PC-9 (cell line): ENCODE measurements around the gene NPFFR2. TPM values are rescaled to one million over a fixed set of nuclear protein-coding genes. Genes with fewer than 3 reads are reported as not detected.

Experiments
- BruUV-seq: library from RNA; stranded (reverse); fragments of 400-500 nt; replicated peaks from 2 replicates; lab custom pipeline; 2021; lab: Mats Ljungman, UMichigan
- CTCF ChIA-PET: fragments of 300-600 bp; sonication (Branson Sonifier 250); formaldehyde crosslinking; loops from one replicate; lab custom pipeline; 2022; ENCODE audit warnings: antibody characterized with exemption; lab: Charles Lee
- POLR2A ChIA-PET: fragments of 300-600 bp; sonication (Branson Sonifier 250); formaldehyde crosslinking; loops from one replicate; lab custom pipeline; 2022; ENCODE audit warnings: antibody characterized with exemption; ENCODE audit not compliant: unreplicated experiment; lab: Charles Lee
- DNase-seq, 2 experiments: peaks; one replicate each; pipeline versions ENCODE4 v3.0.0 to v3.0.0-alpha.2; 2015 to 2022; ENCODE audit warnings: mixed read lengths in 1 of 2
- H2AFZ ChIP-seq: fragments of 200-600 bp; sonication (generic); 2 replicates; pipeline ENCODE4 v1.8.1; 2017; ENCODE audit warnings: antibody characterized with exemption
- H3F3A ChIP-seq: fragments of 200-600 bp; sonication (generic); 2 replicates; pipeline ENCODE4 v1.8.1; 2017; ENCODE audit warnings: antibody characterized with exemption, mild to moderate bottlenecking, low read depth; ENCODE audit not compliant: insufficient read depth
- H3K27ac ChIP-seq: fragments of 200-600 bp; sonication (generic); 2 replicates; pipeline ENCODE4 v1.6.1; 2016; ENCODE audit warnings: mixed run types
- H3K27me3 ChIP-seq: fragments of 200-600 bp; sonication (generic); 2 replicates; pipeline ENCODE4 v1.6.1; 2016; ENCODE audit warnings: low read depth, mixed run types; ENCODE audit not compliant: insufficient read depth
- H3K36me3 ChIP-seq: fragments of 200-600 bp; sonication (generic); 2 replicates; pipeline ENCODE4 v1.6.1; 2016; ENCODE audit warnings: low read depth, mixed run types
- H3K4me1 ChIP-seq: fragments of 200-600 bp; sonication (generic); replicated peaks from 2 replicates; pipeline ENCODE4 v1.6.1; 2016; ENCODE audit warnings: mixed run types; ENCODE audit not compliant: insufficient read depth
- H3K4me2 ChIP-seq: fragments of 200-600 bp; sonication (generic); 2 replicates; pipeline ENCODE4 v1.6.1; 2017; ENCODE audit warnings: mixed run types
- H3K4me3 ChIP-seq: fragments of 200-600 bp; sonication (generic); 2 replicates; pipeline ENCODE4 v1.6.1; 2016; ENCODE audit warnings: mixed run types
- H3K79me2 ChIP-seq: fragments of 200-600 bp; sonication (generic); 2 replicates; pipeline ENCODE4 v1.6.1; 2017; ENCODE audit warnings: low read depth, mixed run types
- H3K9me2 ChIP-seq: fragments of 200-600 bp; sonication (generic); 2 replicates; pipeline ENCODE4 v1.8.1; 2017; ENCODE audit warnings: mild to moderate bottlenecking; ENCODE audit not compliant: insufficient read depth
- H3K9me3 ChIP-seq: fragments of 200-600 bp; sonication (generic); 2 replicates; pipeline ENCODE4 v1.8.1; 2016; ENCODE audit warnings: low read depth; ENCODE audit not compliant: insufficient read depth
- H4K20me1 ChIP-seq: fragments of 200-600 bp; sonication (generic); 2 replicates; pipeline ENCODE4 v1.8.1; 2017; ENCODE audit not compliant: insufficient read depth
- EZH2 ChIP-seq: fragments of 200-600 bp; sonication (generic); IDR thresholded peaks from 2 replicates; pipeline ENCODE4 v1.8.0; 2017; ENCODE audit warnings: antibody characterized with exemption, low read depth
- intact Hi-C: fragments of 100-400 bp; cut with micrococcal nuclease; formaldehyde crosslinking; loops from one replicate; pipeline ENCODE4 v1.10.0; 2022; ENCODE audit not compliant: unreplicated experiment
- total RNA-seq: library from RNA; stranded (reverse); gene quantifications from 2 replicates; pipeline ENCODE4 v1.2.3, GENCODE V29; 2021
- TF ChIP-seq, protein P1 (sequence below): fragments of 200-600 bp; sonication (generic); conservative IDR thresholded peaks from 2 replicates; pipeline ENCODE4 v1.6.1; 2017; ENCODE audit warnings: mixed run types, antibody characterized with exemption, mild to moderate bottlenecking, moderate library complexity

NPFFR2 gene
- total RNA-seq, 1 experiment from 2014 or later, result not detected

GRCh38 chr4:72109959-72110497 lies 78.2 kb downstream of the NPFFR2 start:
- H3K27ac ChIP-seq, result no peak overlapping the region
- POLR2A ChIA-PET, result no interaction called here
- no TSS peak for BruUV-seq
- DNase-seq, result no peak
- peaks cover 9% of the 10 kb centered on the region; the same call in 1 of the 2 replicates for H3K4me1 ChIP-seq
- CTCF ChIA-PET, result no interaction called here
- H3K9me3 ChIP-seq, result no peaks in the 10 kb centered on the region
- H3F3A ChIP-seq, result peaks cover 4% of the 10 kb centered on the region; the same call in 1 of the 2 replicates
- H3K4me3 ChIP-seq, result no peak overlapping the region
- H3K4me2 ChIP-seq, result no peak overlapping the region
- H4K20me1 ChIP-seq, result no peaks in the 10 kb centered on the region
- no peaks in the 10 kb centered on the region for H3K27me3 ChIP-seq
- H2AFZ ChIP-seq, result no peak overlapping the region
- H3K36me3 ChIP-seq, result no peaks in the 10 kb centered on the region
- intact Hi-C loops, result no loop called here
- no peaks in the 10 kb centered on the region for H3K79me2 ChIP-seq
- no peaks in the 10 kb centered on the region for H3K9me2 ChIP-seq
- TF ChIP-seq EZH2, result no peak
- TF ChIP-seq, protein P1, sequence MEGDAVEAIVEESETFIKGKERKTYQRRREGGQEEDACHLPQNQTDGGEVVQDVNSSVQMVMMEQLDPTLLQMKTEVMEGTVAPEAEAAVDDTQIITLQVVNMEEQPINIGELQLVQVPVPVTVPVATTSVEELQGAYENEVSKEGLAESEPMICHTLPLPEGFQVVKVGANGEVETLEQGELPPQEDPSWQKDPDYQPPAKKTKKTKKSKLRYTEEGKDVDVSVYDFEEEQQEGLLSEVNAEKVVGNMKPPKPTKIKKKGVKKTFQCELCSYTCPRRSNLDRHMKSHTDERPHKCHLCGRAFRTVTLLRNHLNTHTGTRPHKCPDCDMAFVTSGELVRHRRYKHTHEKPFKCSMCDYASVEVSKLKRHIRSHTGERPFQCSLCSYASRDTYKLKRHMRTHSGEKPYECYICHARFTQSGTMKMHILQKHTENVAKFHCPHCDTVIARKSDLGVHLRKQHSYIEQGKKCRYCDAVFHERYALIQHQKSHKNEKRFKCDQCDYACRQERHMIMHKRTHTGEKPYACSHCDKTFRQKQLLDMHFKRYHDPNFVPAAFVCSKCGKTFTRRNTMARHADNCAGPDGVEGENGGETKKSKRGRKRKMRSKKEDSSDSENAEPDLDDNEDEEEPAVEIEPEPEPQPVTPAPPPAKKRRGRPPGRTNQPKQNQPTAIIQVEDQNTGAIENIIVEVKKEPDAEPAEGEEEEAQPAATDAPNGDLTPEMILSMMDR, result no peak

GRCh38 chr4:72110886-72111285 lies 79.1 kb downstream of the NPFFR2 start:
- Histone ChIP-seq H3K9me3 (no peaks in the 10 kb centered on the region), H3K27me3 (no peaks in the 10 kb centered on the region), H3K4me3 (no peak overlapping the region), H3K79me2 (no peaks in the 10 kb centered on the region), H2AFZ (no peak overlapping the region), H3K36me3 (no peaks in the 10 kb centered on the region), H3K4me2 (no peak overlapping the region), H3K4me1 (peaks cover 9% of the 10 kb centered on the region; the same call in 1 of the 2 replicates), H4K20me1 (no peaks in the 10 kb centered on the region), H3K27ac (no peak overlapping the region), H3F3A (peaks cover 4% of the 10 kb centered on the region; the same call in 1 of the 2 replicates), H3K9me2 (no peaks in the 10 kb centered on the region)
- no peak for DNase-seq
- intact Hi-C loops, result no loop called here
- POLR2A ChIA-PET, result no interaction called here
- BruUV-seq, result no TSS peak
- no peak for TF ChIP-seq EZH2
- TF ChIP-seq, protein P1, result no peak
- CTCF ChIA-PET, result no interaction called here

- CTCF ChIA-PET, result no interaction called here
- TF ChIP-seq, protein P1, result no peak
- no peak for TF ChIP-seq EZH2
- POLR2A ChIA-PET, result no interaction called here
- H3F3A ChIP-seq, result peaks cover 4% of the 10 kb centered on the region; the same call in 1 of the 2 replicates
- H4K20me1 ChIP-seq, result no peaks in the 10 kb centered on the region
- no peak overlapping the region for H3K4me2 ChIP-seq
- no peak overlapping the region for H2AFZ ChIP-seq
- H3K27ac ChIP-seq, result no peak overlapping the region
- H3K36me3 ChIP-seq, result no peaks in the 10 kb centered on the region
- H3K27me3 ChIP-seq, result no peaks in the 10 kb centered on the region
- H3K79me2 ChIP-seq, result no peaks in the 10 kb centered on the region
- H3K9me2 ChIP-seq, result no peaks in the 10 kb centered on the region
- no peak for DNase-seq
- BruUV-seq, result no TSS peak
- H3K4me3 ChIP-seq, result no peak overlapping the region
- no peaks in the 10 kb centered on the region for H3K9me3 ChIP-seq
- intact Hi-C loops, result no loop called here
- H3K4me1 ChIP-seq, result peaks cover 9% of the 10 kb centered on the region; the same call in 1 of the 2 replicates
Observed at GRCh38 chr4:72111863-72112262, 80.1 kb downstream of the NPFFR2 start.
